ENCODE measurements around the gene RIT2.

DNA sequence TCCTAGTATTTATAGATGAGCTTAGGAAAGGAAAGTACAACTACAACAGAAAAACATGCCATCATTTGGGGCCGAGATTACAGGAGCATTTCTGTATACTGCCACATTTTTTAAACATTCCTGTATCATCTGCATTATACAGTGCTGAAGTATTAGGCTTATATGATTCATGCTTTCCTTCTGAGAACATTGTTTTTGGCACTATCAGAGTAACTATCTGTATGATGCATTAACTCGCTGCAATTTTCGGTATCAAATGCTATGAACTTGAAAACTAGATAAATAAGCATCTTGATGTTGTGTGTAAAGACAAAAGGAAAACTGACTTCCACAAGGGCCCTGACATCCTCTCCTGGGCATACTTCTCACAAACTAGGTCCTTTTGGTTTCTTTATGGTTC, 102.0 kb downstream of the RIT2 start:
- TF ChIP-seq FOXM1 (IDR thresholded peaks at IDR 0.05; ENCODE audit: borderline replicate concordance, low read depth) (no peak), RAD21 (IDR thresholded peaks at IDR 0.05; ENCODE audit: low read depth) (no peak), NFIC (IDR thresholded peaks at IDR 0.05) (no peak), EP300 (IDR thresholded peaks at IDR 0.05; ENCODE audit: borderline replicate concordance) (no peak), ZBTB7A (IDR thresholded peaks at IDR 0.05; ENCODE audit: low read depth) (no peak), CREB1 (IDR thresholded peaks at IDR 0.05; ENCODE audit: low read depth) (no peak)
- TF ChIP-seq, protein P1, sequence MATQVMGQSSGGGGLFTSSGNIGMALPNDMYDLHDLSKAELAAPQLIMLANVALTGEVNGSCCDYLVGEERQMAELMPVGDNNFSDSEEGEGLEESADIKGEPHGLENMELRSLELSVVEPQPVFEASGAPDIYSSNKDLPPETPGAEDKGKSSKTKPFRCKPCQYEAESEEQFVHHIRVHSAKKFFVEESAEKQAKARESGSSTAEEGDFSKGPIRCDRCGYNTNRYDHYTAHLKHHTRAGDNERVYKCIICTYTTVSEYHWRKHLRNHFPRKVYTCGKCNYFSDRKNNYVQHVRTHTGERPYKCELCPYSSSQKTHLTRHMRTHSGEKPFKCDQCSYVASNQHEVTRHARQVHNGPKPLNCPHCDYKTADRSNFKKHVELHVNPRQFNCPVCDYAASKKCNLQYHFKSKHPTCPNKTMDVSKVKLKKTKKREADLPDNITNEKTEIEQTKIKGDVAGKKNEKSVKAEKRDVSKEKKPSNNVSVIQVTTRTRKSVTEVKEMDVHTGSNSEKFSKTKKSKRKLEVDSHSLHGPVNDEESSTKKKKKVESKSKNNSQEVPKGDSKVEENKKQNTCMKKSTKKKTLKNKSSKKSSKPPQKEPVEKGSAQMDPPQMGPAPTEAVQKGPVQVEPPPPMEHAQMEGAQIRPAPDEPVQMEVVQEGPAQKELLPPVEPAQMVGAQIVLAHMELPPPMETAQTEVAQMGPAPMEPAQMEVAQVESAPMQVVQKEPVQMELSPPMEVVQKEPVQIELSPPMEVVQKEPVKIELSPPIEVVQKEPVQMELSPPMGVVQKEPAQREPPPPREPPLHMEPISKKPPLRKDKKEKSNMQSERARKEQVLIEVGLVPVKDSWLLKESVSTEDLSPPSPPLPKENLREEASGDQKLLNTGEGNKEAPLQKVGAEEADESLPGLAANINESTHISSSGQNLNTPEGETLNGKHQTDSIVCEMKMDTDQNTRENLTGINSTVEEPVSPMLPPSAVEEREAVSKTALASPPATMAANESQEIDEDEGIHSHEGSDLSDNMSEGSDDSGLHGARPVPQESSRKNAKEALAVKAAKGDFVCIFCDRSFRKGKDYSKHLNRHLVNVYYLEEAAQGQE (IDR thresholded peaks at IDR 0.05; ENCODE audit: low read depth), result no peak
